ENCODE data around the gene PLXDC1. TPM values are rescaled to one million over a fixed set of nuclear protein-coding genes. Genes with fewer than 3 reads are reported as not detected.

The PLXDC1 gene
- polyA plus RNA-seq, 3 donors from 2014 or later = 2.8 to 9.7 (median 6.8) TPM

GRCh38 chr17:39165178-39165840 lies 13.9 kb upstream of the PLXDC1 start:
- no peak for DNase-seq

GRCh38 chr17:39164675-39165143 lies 13.3 kb upstream of the PLXDC1 start:
- Mint-ChIP-seq H3K27me3 (ENCODE audit: low read depth in 3 of 3) (peaks cover 2 to 7% (median 3%) of the 10 kb centered on the region in 3 donors), H3K36me3 (no peaks in the 10 kb centered on the region), H3K9me3 (no peaks in the 10 kb centered on the region), H3K4me1 (peaks cover 35 to 42% of the 10 kb centered on the region in 2 donors), H3K27ac (peak overlapping the region; percentile 43 to 84 (median 78)), H3K4me3 (peak overlapping the region; percentile 90 to 95 (median 92))
- DNase-seq = peak; percentile 80 to 86 (median 84)

More at GRCh38 chr17:39165178-39165840, 13.9 kb upstream of the PLXDC1 start:
- H3K4me3 Mint-ChIP-seq = peak overlapping the region; percentile 90 to 95 (median 92)
- H3K36me3 Mint-ChIP-seq = no peaks in the 10 kb centered on the region
- H3K27ac Mint-ChIP-seq = peak overlapping the region; percentile 43 to 84 (median 78)
- peaks cover 2 to 7% (median 3%) of the 10 kb centered on the region in 3 donors for H3K27me3 Mint-ChIP-seq (ENCODE audit: low read depth in 3 of 3)
- H3K4me1 Mint-ChIP-seq = peaks cover 35 to 42% of the 10 kb centered on the region in 2 donors
- no peaks in the 10 kb centered on the region for H3K9me3 Mint-ChIP-seq

GRCh38 chr17:39161962-39162361 lies 10.5 kb upstream of the PLXDC1 start:
- DNase-seq = no peak
- Mint-ChIP-seq H3K27ac (no peak overlapping the region), H3K36me3 (no peaks in the 10 kb centered on the region), H3K27me3 (ENCODE audit: low read depth in 3 of 3) (peaks cover 0 to 8% (median 0%) of the 10 kb centered on the region in 3 donors), H3K4me1 (peaks cover 21 to 23% of the 10 kb centered on the region in 2 donors), H3K4me3 (no peak overlapping the region), H3K9me3 (no peaks in the 10 kb centered on the region)

GRCh38 chr17:39158623-39159022 lies 7.2 kb upstream of the PLXDC1 start:
- H3K27me3 Mint-ChIP-seq (ENCODE audit: low read depth in 3 of 3) = peaks cover 19 to 26% (median 24%) of the 10 kb centered on the region in 3 donors
- no peak overlapping the region for H3K4me3 Mint-ChIP-seq
- DNase-seq = no peak
- H3K4me1 Mint-ChIP-seq = peaks cover 9 to 10% of the 10 kb centered on the region in 2 donors
- peak overlapping the region in 1 of 6 donors; percentile 35 for H3K27ac Mint-ChIP-seq
- H3K9me3 Mint-ChIP-seq = peaks cover 0 to 4% (median 0%) of the 10 kb centered on the region in 6 donors
- peaks cover 0 to 5% (median 0%) of the 10 kb centered on the region in 3 donors for H3K36me3 Mint-ChIP-seq

GRCh38 chr17:39156491-39156890 lies 5.1 kb upstream of the PLXDC1 start:
- H3K9me3 Mint-ChIP-seq = peaks cover 0 to 6% (median 0%) of the 10 kb centered on the region in 6 donors
- no peak overlapping the region for H3K4me3 Mint-ChIP-seq
- peaks cover 31 to 42% (median 35%) of the 10 kb centered on the region in 3 donors for H3K27me3 Mint-ChIP-seq (ENCODE audit: low read depth in 3 of 3)
- peak overlapping the region in 1 of 6 donors; percentile 30 for H3K27ac Mint-ChIP-seq
- peaks cover 0 to 5% (median 0%) of the 10 kb centered on the region in 3 donors for H3K36me3 Mint-ChIP-seq
- H3K4me1 Mint-ChIP-seq = peaks cover 29 to 30% of the 10 kb centered on the region in 2 donors
- no peak for DNase-seq

GRCh38 chr17:39155654-39156053 lies 4.2 kb upstream of the PLXDC1 start:
- peaks cover 0 to 6% (median 0%) of the 10 kb centered on the region in 6 donors for H3K9me3 Mint-ChIP-seq
- peaks cover 30 to 35% of the 10 kb centered on the region in 2 donors for H3K4me1 Mint-ChIP-seq
- H3K36me3 Mint-ChIP-seq = peaks cover 0 to 5% (median 0%) of the 10 kb centered on the region in 3 donors
- no peak overlapping the region for H3K27ac Mint-ChIP-seq
- DNase-seq = no peak
- peak overlapping the region in 4 of 5 donors; percentile 30 to 97 (median 38) for H3K4me3 Mint-ChIP-seq
- peaks cover 31 to 42% (median 35%) of the 10 kb centered on the region in 3 donors for H3K27me3 Mint-ChIP-seq (ENCODE audit: low read depth in 3 of 3)

GRCh38 chr17:39153599-39154051 lies 2.2 kb upstream of the PLXDC1 start:
- H3K4me3 Mint-ChIP-seq = peak overlapping the region; percentile 97 to 100 (median 98)
- peaks cover 45 to 53% of the 10 kb centered on the region in 2 donors for H3K4me1 Mint-ChIP-seq
- DNase-seq = peak; percentile 89 to 92 (median 89)
- peaks cover 0 to 6% (median 0%) of the 10 kb centered on the region in 6 donors for H3K9me3 Mint-ChIP-seq
- H3K27me3 Mint-ChIP-seq (ENCODE audit: low read depth in 3 of 3) = peaks cover 35 to 49% (median 39%) of the 10 kb centered on the region in 3 donors
- H3K27ac Mint-ChIP-seq = peak overlapping the region; percentile 87 to 98 (median 94)
- H3K36me3 Mint-ChIP-seq = peaks cover 0 to 5% (median 0%) of the 10 kb centered on the region in 3 donors

GRCh38 chr17:39151943-39152818 lies 744 bp upstream of the PLXDC1 start:
- peak in 1 of 3 donors; percentile 13 for DNase-seq
- peak overlapping the region; percentile 97 to 100 (median 98) for H3K4me3 Mint-ChIP-seq
- peaks cover 45 to 55% of the 10 kb centered on the region in 2 donors for H3K4me1 Mint-ChIP-seq
- H3K9me3 Mint-ChIP-seq = peaks cover 0 to 6% (median 0%) of the 10 kb centered on the region in 6 donors
- H3K27ac Mint-ChIP-seq = peak overlapping the region; percentile 66 to 98 (median 94)
- peaks cover 0 to 5% (median 3%) of the 10 kb centered on the region in 3 donors for H3K36me3 Mint-ChIP-seq
- H3K27me3 Mint-ChIP-seq (ENCODE audit: low read depth in 3 of 3) = peaks cover 37 to 49% (median 39%) of the 10 kb centered on the region in 3 donors

- peak overlapping the region; percentile 76 to 89 (median 78) for H3K4me3 Mint-ChIP-seq
- no peak for DNase-seq
- peaks cover 0 to 6% (median 0%) of the 10 kb centered on the region in 6 donors for H3K9me3 Mint-ChIP-seq
- peak overlapping the region in 2 of 6 donors; percentile 56 to 78 for H3K27ac Mint-ChIP-seq
- H3K4me1 Mint-ChIP-seq = peaks cover 45 to 55% of the 10 kb centered on the region in 2 donors
- H3K27me3 Mint-ChIP-seq (ENCODE audit: low read depth in 3 of 3) = peaks cover 33 to 47% (median 37%) of the 10 kb centered on the region in 3 donors
- H3K36me3 Mint-ChIP-seq = peaks cover 0 to 5% (median 3%) of the 10 kb centered on the region in 3 donors
Measured at GRCh38 chr17:39150795-39151149, 665 bp downstream of the PLXDC1 start.

GRCh38 chr17:39150104-39150634 lies 1.3 kb downstream of the PLXDC1 start:
- H3K4me1 Mint-ChIP-seq = peaks cover 45 to 55% of the 10 kb centered on the region in 2 donors

GRCh38 chr17:39147221-39148185 lies 3.9 kb downstream of the PLXDC1 start:
- DNase-seq = no peak
- H3K27me3 Mint-ChIP-seq (ENCODE audit: low read depth in 3 of 3) = peaks cover 2 to 14% (median 10%) of the 10 kb centered on the region in 3 donors
- peaks cover 25 to 36% of the 10 kb centered on the region in 2 donors for H3K4me1 Mint-ChIP-seq
- H3K36me3 Mint-ChIP-seq = peaks cover 0 to 3% (median 0%) of the 10 kb centered on the region in 3 donors
- no peak overlapping the region for H3K27ac Mint-ChIP-seq
- H3K9me3 Mint-ChIP-seq = no peaks in the 10 kb centered on the region
- H3K4me3 Mint-ChIP-seq = no peak overlapping the region

More at GRCh38 chr17:39150104-39150634, 1.3 kb downstream of the PLXDC1 start:
- Mint-ChIP-seq H3K36me3 (peaks cover 0 to 5% (median 3%) of the 10 kb centered on the region in 3 donors), H3K27me3 (ENCODE audit: low read depth in 3 of 3) (peaks cover 29 to 41% (median 36%) of the 10 kb centered on the region in 3 donors), H3K9me3 (peaks cover 0 to 6% (median 0%) of the 10 kb centered on the region in 6 donors), H3K4me3 (peak overlapping the region; percentile 63 to 89 (median 76)), H3K27ac (peak overlapping the region in 1 of 6 donors; percentile 77)
- no peak for DNase-seq

GRCh38 chr17:39146273-39146672 lies 5.2 kb downstream of the PLXDC1 start:
- Mint-ChIP-seq H3K27ac (no peak overlapping the region), H3K4me3 (no peak overlapping the region), H3K36me3 (peaks cover 0 to 3% (median 0%) of the 10 kb centered on the region in 3 donors), H3K27me3 (ENCODE audit: low read depth in 3 of 3) (peaks cover 5 to 9% (median 8%) of the 10 kb centered on the region in 3 donors), H3K4me1 (peaks cover 16 to 27% of the 10 kb centered on the region in 2 donors), H3K9me3 (no peaks in the 10 kb centered on the region)
- DNase-seq = no peak
